NCI-H2081 treated with DMSO at 0.1 percent for 48 hours (cell line): ENCODE measurements around the gene KSR2.
"Not testable (repeated sequence)": the region's sequence is repeated elsewhere in the genome, so short reads cannot be mapped to it uniquely, and the experiment has no call there.

ENCODE experiments used
- DNase-seq: peaks from one replicate; lab custom pipeline; 2025; lab: John Stamatoyannopoulos, UW

Gene KSR2

DNA sequence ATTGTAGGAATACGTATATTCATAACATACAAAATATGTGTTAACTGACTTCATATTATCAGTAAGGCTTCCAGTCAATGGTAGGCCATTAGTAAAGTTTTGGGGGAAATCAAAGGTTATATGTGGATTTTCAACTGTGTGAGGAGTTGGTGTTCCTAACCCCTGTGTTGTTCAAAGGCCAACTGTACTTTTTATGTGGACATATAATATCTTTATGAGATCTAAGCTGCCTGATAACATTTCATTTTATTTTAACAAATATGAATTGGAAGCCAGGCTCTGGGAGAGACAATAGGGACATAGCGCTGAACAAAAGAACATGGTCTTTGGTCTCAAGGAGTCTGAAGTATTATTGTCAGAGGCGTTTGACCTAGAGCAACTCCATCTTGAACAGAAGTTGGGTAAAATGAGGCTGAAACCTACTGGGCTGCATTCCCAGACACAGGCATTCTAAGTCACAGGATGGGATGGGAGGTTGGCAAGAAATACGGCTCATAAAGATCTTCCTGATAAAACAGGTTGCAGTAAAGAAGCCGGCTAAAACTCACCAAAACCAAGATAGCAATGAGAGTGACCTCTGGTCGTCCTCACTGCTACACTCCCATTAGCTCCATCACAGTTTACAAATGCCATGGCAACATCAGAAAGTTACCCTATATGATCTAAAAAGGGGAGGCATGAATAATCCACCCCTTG lies 147.2 kb downstream of the KSR2 start:
- DNase-seq, result no peak

DNA sequence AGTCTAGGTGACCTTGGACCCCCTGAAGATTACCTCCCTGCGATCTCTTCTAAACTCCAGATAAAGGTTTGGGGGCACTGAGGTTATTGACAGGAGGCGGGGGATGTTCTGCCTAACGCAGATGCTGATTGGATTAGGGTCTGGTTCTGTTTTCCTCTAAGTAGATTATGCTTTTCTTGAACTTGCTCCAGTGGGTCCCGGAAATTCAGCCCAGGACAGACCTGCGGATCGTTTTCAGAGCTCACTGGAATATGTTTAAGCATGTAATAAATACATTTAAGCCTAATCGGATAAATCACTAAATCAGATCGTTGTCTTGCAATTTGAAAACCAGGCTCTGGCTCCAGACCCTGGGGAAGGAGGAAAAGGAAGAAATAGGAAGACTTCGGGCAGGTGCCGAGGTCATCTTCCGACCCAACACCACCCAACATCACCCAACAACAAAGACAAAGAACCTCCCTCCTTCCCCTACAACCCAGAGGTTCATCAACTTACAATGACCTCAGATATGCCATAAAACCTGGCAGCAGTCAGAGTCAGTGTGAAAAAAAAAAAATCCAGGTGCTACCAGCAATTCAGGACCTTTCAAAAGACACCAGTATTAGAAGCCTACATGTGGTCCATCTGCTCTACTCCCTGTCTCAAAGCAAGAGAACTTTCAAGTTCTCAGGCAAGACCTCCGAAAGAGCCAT lies 148.4 kb downstream of the KSR2 start:
- no peak for DNase-seq

DNA sequence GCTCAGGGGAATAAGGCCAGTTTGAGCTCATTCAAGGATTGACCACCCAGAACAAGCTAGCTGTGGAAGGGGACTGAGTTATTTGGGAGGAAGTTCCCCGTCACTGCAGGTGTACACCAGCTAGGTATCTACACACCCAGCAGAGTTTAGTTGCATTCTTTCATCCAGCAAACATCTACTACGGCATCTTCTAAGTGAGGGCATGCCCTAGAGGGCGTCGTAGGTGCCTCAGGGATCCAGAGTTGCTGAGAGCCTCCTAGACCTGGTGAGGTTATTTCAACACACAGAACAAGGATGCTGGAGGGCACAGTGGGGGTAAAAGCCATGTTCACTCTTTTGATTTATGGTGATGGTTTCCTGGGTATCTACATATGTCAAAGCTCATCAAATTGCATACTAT lies 149.6 kb downstream of the KSR2 start:
- no peak for DNase-seq

- DNase-seq, result no peak
Measured at GRCh38 chr12:117818400-117818799, 150.4 kb downstream of the KSR2 start.

DNA sequence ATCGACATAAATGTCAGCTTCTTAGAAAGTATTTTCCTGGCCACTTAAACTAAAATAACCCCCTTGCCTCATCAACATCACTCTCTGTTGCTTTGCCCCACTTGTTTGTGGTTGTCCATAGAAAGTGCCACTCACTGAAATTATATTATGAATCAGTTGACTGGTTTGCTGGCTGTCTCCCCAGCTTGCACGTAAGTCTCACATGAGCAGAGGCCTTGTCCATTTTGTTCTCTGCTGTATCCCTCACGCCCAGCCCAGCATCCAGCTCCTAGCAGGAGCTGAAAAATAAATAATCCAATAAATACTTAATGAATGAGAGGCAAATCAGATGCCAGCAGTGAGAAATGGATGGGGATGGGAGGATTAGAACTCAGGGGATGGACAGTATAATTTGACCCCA lies 159.3 kb downstream of the KSR2 start:
- DNase-seq, result no peak

GRCh38 chr12:117807946-117808345 lies 160.8 kb downstream of the KSR2 start:
- no peak for DNase-seq

- DNase-seq, result no peak
Measured at GRCh38 chr12:117807355-117807754, 161.4 kb downstream of the KSR2 start.

- no peak for DNase-seq
Measured at GRCh38 chr12:117805865-117806264, 162.9 kb downstream of the KSR2 start.

GRCh38 chr12:117803001-117803400 lies 165.8 kb downstream of the KSR2 start:
- no peak for DNase-seq

GRCh38 chr12:117800711-117801110 lies 168.1 kb downstream of the KSR2 start:
- not testable (repeated sequence) for DNase-seq

DNA sequence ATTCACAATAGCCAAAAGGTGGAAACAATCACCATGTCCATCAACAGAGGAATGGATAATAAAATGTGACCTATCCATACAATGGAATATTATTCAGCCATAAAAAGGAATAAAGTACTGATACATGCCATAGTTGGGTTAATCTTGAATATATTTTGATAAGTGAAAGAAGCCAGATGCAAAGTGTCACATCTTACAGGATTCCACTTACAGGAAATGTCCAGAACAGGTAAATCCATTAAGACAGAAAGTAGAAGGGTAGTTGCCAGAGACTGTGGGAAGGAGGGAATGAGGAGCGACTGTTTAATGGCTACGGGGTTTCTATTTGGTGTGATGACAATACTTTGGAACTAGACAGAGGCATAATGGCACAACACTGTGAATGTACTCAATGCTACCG lies 171.6 kb downstream of the KSR2 start:
- DNase-seq, result no peak

DNA sequence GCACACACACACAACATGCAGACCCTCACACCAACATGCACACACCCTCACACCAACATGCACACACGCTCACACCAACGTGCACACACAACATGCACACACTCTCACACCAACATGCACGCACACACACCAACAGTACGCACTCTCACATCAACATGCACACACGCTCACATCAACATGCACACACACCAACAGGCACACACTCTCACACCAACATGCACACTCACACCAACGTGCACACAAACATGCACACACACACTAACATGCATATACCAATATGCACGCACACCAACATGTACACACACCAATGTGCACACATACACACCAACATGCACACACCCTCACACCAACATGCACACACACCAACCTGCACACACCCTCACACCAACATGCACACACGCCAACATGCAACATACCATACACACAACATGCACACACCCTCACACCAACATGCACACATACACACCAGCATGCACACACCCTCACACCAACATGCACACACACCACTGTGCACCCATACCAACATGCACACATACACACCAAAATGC lies 175.8 kb downstream of the KSR2 start:
- DNase-seq, result no peak

DNA sequence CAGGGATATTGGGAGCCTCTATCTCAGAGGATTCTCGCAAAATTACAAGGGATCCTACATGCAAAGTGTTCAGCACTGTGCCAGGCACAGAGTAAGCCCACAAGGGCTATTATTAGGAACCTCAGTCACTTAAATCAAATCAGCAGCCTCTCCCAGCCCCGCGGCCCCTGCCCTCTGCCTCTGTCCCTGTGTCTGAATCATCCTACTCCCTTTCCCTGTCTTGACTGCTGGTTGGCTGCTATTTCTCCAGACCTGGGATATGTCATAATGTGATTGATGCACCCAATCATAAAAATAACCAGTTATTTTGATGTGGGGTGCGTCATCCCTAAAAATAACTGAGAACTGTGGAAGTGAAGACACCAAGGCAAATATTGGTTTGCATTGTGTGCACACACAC lies 176.3 kb downstream of the KSR2 start:
- DNase-seq, result no peak

GRCh38 chr12:117790948-117791347 lies 177.8 kb downstream of the KSR2 start:
- DNase-seq, result no peak

DNA sequence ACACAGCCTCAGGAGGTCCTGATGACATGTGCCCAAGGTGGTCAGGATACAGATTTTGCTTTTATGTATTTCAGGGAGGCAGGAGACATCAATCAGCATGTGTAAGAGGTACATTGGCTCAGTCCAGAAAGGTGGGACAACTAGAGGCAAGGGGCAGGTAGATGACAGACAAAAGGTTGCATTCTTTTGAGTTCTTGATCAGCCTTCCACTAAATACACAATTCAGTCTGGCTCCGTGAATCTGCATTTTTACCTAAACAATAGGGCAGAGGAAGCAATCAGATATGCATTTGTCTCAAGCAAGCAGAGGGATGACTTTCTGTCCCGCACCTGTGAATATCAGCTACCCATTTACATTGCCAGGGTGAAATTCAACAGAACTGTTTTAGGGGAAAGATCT lies 178.6 kb downstream of the KSR2 start:
- no peak for DNase-seq

DNA sequence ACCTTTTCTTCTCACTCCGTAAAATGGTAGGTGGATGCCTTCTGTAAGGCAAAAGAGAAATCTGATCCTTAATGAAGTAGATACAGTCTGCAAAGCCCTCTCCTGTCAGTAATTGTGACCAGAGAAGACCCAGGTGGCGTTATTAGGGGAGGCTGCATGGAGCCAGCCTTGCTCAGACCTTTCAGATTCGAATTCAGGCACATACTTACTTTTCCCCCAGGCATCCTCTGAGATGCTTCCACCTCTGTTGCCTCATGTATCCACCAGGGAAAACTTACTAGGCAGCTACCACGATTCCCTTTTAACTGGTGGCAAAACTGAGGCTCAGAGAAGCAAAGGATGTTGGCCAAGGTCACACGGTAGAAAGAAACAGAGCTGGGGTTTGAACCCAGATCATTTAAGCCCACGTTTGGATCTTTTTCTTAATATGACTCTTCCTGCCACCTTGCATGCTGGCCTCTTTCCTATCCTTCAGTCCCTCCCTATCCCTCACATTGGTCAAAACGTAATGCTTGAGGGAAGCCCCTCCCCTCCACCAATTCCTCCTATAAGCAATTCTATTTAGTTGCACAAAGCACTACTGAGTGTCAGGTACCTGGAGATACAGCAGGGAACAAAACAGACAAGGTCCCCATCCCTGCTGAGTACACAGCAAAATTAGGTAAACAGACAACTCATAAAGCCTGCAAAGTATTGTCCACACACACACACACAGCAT lies 179.4 kb downstream of the KSR2 start:
- DNase-seq, result no peak

DNA sequence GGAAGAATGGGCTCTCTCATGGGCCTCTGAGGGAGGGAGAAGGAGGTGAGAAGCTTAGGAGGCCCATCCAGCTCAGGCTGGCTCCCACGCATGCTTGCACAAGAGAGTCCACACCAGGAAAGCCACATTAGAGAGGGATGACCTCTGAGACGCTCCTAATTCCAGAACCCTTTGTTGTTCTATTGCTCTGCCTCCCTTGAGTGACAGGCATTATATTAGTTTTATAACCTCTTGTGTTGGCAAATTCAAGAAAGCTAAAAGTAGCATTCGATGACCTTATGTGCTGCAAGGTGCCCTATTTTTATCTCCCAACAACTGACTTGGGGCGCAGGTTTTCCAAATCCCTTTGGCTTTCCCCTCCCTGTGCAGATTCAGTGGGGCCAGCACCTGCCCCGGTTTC lies 190.1 kb downstream of the KSR2 start:
- DNase-seq, result no peak

DNA sequence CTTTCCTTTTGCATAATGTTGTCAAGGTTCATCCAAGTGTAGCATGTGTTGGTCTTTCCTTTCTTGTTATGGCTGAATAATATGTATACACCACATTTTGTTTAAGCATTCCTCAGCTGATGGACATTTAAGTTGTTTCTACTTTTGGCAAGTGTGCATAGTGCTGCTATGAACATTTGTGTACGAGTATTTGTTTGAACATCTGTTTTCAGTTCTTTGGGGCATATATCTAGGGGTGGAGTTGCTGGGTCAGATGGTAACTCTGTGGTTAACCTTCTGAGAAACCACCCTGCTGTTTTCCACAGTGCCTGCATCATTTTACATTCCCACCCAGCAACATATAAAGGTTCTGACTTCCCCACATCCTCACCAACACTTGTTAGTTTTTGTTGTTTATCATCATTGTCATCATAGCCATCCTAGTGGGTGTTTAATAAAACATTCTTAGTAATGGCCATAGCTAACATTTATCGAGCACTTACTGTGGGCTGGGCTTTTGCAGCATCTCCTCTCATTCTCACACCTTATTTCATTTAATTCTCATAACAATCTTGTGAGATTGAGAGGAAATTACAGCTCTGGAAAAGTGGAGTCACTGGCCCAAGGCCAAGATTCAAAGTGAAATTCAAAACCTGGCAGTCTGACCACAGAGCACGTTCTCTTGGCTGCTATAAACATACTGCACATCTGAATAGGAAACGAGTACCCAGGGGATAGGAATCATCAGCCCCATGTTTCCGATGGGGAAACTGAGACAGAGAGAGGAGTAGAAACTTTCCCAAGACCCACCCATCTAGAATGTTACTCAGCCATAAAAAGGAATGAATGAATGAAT lies 193.6 kb downstream of the KSR2 start:
- DNase-seq, result no peak

GRCh38 chr12:117768860-117769259 lies 199.9 kb downstream of the KSR2 start:
- DNase-seq, result no peak

GRCh38 chr12:117766008-117766407 lies 202.8 kb downstream of the KSR2 start:
- DNase-seq, result no peak

- no peak for DNase-seq
Measured at GRCh38 chr12:117762143-117762542, 206.6 kb downstream of the KSR2 start.

GRCh38 chr12:117761528-117762100 lies 207.2 kb downstream of the KSR2 start:
- no peak for DNase-seq
